Prostate gland (tissue), 2 donors: Measurements from ENCODE around the gene FAM174C. TPM values are rescaled to one million over a fixed set of nuclear protein-coding genes. Genes with fewer than 3 reads are reported as not detected.
"Not testable (repeated sequence)": the region's sequence is repeated elsewhere in the genome, so short reads cannot be mapped to it uniquely, and the experiment has no call there.

Experiments
- DNase-seq: peaks from one replicate; pipeline ENCODE4 v3.0.0-alpha.2; 2019; ENCODE audit warnings: low spot score
- H3K27ac ChIP-seq, 2 donors: fragments of 200-600 bp; sonication (generic); 2 replicates each; pipeline ENCODE4 v1.5.1; 2017 to 2019
- H3K27me3 ChIP-seq: fragments of 200-600 bp; sonication (generic); replicated peaks from 2 replicates; pipeline ENCODE4 v1.5.1; 2019; ENCODE audit not compliant: insufficient read depth
- H3K36me3 ChIP-seq, 2 donors: fragments of 200-600 bp; sonication (generic); 1 replicate in 1 of 2; 2 replicates in 1 of 2; pipeline versions ENCODE4 v1.5.1 to v1.8.1; 2017 to 2019
- H3K4me1 ChIP-seq: fragments of 200-600 bp; sonication (generic); replicated peaks from 2 replicates; pipeline ENCODE4 v1.5.1; 2019
- H3K4me3 ChIP-seq, 2 donors: fragments of 200-600 bp; sonication (generic); 2 replicates each; pipeline ENCODE4 v1.5.1; 2017 to 2019
- H3K9me3 ChIP-seq: fragments of 200-600 bp; sonication (generic); 2 replicates; pipeline ENCODE4 v1.5.1; 2017
- CTCF ChIP-seq, 4 experiments: fragments of 200-600 bp in 2 of 4; fragments of 450-650 bp in 2 of 4; sonication (generic) in 2 of 4; IDR thresholded peaks; 1 replicate in 3 of 4; 2 replicates in 1 of 4; pipeline ENCODE4 v1.5.1; 2016 to 2019; ENCODE audit warnings: antibody characterized with exemption in 4 of 4, mild to moderate bottlenecking in 2 of 4, moderate library complexity in 2 of 4
- POLR2A ChIP-seq: fragments of 450-650 bp; IDR thresholded peaks from one replicate; pipeline ENCODE4 v1.6.1; 2016; ENCODE audit warnings: antibody characterized with exemption, mild to moderate bottlenecking
- POLR2AphosphoS5 ChIP-seq: sonication (generic); formaldehyde crosslinking; IDR thresholded peaks from one replicate; pipeline ENCODE4 v1.6.1; 2017; ENCODE audit warnings: antibody characterized with exemption
- WGBS: methylation state at CpG from one replicate; pipeline ENCODE4 v1.1.5; 2018; 5-methylcytosine and 5-hydroxymethylcytosine counted together
- intact Hi-C: fragments of 100-400 bp; cut with DNase I; formaldehyde crosslinking; loops from one replicate; pipeline ENCODE4 v1.14.2; 2022
- total RNA-seq, 2 donors: library from RNA; depleted of rRNA; stranded (reverse); fragments of >200 nt; gene quantifications; one replicate each; pipeline ENCODE4 v1.1.0, GENCODE V29; 2016

The FAM174C gene
- total RNA-seq, 2 donors from 2014 or later: 95.1 to 98.7 TPM

GRCh38 chr19:1302533-1303239 lies 27.4 kb downstream of the FAM174C start:
- no peak for DNase-seq
- Histone ChIP-seq H3K27ac (no peak overlapping the region), H3K36me3 (no peaks in the 10 kb centered on the region), H3K4me1 (no peaks in the 10 kb centered on the region), H3K9me3 (no peaks in the 10 kb centered on the region), H3K27me3 (no peaks in the 10 kb centered on the region), H3K4me3 (no peak overlapping the region)
- no peak for TF ChIP-seq POLR2A
- 67% methylated on average over 34 of the region's 36 CpGs for WGBS
- intact Hi-C loops: no loop called here

- 83% methylated on average over 26 of the region's 28 CpGs for WGBS
- Histone ChIP-seq H3K27ac (no peak overlapping the region), H3K27me3 (no peaks in the 10 kb centered on the region), H3K4me1 (no peaks in the 10 kb centered on the region), H3K4me3 (no peak overlapping the region), H3K9me3 (no peaks in the 10 kb centered on the region), H3K36me3 (no peaks in the 10 kb centered on the region)
- TF ChIP-seq CTCF (IDR thresholded peaks at IDR 0.05) (no peak), POLR2A (no peak), POLR2AphosphoS5 (no peak)
- intact Hi-C loops: no loop called here
- DNase-seq: no peak
Observed at GRCh38 chr19:1304197-1304924, 29.0 kb downstream of the FAM174C start.

GRCh38 chr19:1305354-1305753 lies 30.0 kb downstream of the FAM174C start:
- H3K27me3 ChIP-seq, H3K27ac ChIP-seq, intact Hi-C loops, H3K4me3 ChIP-seq, H3K4me1 ChIP-seq, H3K9me3 ChIP-seq, DNase-seq, H3K36me3 ChIP-seq: not testable (repeated sequence)
- WGBS: 89% methylated on average over 9 of the region's 9 CpGs

GRCh38 chr19:1307320-1307719 lies 32.0 kb downstream of the FAM174C start:
- Histone ChIP-seq H3K4me1 (no peaks in the 10 kb centered on the region), H3K27me3 (no peaks in the 10 kb centered on the region), H3K36me3 (no peaks in the 10 kb centered on the region), H3K27ac (no peak overlapping the region), H3K9me3 (no peaks in the 10 kb centered on the region), H3K4me3 (no peak overlapping the region)
- DNase-seq: no peak
- intact Hi-C loops: no loop called here
- WGBS: 93% methylated on average over 34 of the region's 38 CpGs
- no peak for TF ChIP-seq POLR2AphosphoS5
- TF ChIP-seq POLR2A: no peak
- TF ChIP-seq CTCF (IDR thresholded peaks at IDR 0.05): no peak

GRCh38 chr19:1307755-1308303 lies 32.5 kb downstream of the FAM174C start:
- no peak for DNase-seq
- TF ChIP-seq CTCF (IDR thresholded peaks at IDR 0.05) (no peak), POLR2AphosphoS5 (no peak), POLR2A (no peak)
- intact Hi-C loops: no loop called here
- no peaks in the 10 kb centered on the region for H3K36me3 ChIP-seq
- no peaks in the 10 kb centered on the region for H3K27me3 ChIP-seq
- H3K4me3 ChIP-seq: no peak overlapping the region
- 93% methylated on average over 15 of the region's 20 CpGs for WGBS
- no peaks in the 10 kb centered on the region for H3K4me1 ChIP-seq
- no peak overlapping the region for H3K27ac ChIP-seq
- H3K9me3 ChIP-seq: no peaks in the 10 kb centered on the region
